GM10847 (cell line): ENCODE results near the gene OST4.

Experiments
- POLR2A ChIP-seq: IDR thresholded peaks from 2 replicates; pipeline ENCODE4 v1.6.1; 2011; ENCODE audit not compliant: insufficient read length; ENCODE audit errors: extremely low read depth

Gene OST4

GRCh38 chr2:27071277-27071989 lies at the start of gene OST4:
TSS of gene OST4 (minus strand) at chr2:27071654.
- TF ChIP-seq POLR2A, result peak; percentile 83

DNA sequence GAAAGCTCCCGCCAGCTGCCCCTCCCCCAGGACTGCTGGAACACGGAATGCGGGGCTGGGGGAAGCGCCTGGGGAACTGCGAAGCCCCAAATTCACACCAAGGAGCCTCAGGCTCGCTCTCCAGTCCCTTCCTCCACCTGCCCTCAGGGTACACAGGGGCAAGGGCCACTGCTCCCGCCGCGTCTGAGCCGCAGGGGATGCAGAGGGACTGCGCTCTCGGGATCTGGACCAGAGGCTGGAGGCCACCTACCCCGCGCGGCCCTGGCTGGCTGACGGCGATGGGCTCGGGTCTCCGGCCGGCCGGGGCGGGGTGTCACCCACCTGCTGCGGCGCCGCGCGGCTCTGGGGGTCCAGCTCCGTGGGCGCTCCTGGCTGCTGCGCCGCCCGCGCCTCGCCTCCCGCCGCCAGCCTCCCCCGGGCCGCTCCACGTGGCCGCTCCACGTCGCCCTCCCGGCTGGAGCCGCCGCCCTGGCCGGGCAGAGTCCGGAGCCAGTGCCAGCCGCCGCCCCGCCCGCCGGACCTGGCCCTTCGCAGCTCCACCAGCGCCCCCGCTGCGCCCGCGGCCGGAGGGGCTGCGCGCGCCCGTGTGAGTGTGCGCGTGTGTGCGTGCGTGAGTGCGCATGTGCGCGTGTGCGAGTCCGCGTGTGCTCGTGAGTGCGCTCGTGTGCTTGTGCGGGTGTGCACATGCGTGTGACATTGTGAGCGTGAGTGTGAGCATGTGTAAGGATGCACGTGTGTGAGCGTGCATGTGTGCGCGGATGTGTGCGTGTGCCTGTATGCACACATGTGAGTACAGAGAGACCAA lies 47.3 kb upstream of the OST4 start, which contains the start of gene CGREF1:
Gene CGREF1 (minus strand): TSS at position 604 of the 805 bp plus-strand sequence. CDS start 14,762 bp downstream, outside the sequence.
- TF ChIP-seq POLR2A, result no peak

GRCh38 chr2:27117995-27118524 lies 46.6 kb upstream of the OST4 start:
- no peak for TF ChIP-seq POLR2A

- TF ChIP-seq POLR2A, result no peak
These were observed 44.1 kb upstream of the OST4 start for GRCh38 chr2:27115519-27115918.

DNA sequence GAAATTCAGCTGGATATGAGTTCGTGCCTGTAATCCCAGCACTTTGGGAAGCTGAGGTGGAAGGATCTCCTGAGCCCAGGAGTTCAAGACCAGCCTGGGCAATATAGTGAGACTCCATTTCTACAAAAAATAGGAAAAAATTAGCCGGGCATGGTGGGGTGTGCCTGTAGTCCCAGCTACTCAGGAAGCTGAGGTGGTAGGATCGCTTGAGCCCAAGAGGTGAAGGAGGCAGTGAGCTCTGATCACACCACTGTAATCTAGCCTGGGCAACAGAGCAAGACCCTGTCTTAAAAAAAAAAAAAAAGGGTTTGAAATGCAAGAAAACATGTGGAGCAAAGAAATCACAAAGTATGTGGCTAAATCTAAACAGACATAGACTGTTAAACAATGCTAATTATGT lies 37.6 kb upstream of the OST4 start:
- no peak for TF ChIP-seq POLR2A

GRCh38 chr2:27108221-27108620 lies 36.8 kb upstream of the OST4 start:
- TF ChIP-seq POLR2A, result no peak

DNA sequence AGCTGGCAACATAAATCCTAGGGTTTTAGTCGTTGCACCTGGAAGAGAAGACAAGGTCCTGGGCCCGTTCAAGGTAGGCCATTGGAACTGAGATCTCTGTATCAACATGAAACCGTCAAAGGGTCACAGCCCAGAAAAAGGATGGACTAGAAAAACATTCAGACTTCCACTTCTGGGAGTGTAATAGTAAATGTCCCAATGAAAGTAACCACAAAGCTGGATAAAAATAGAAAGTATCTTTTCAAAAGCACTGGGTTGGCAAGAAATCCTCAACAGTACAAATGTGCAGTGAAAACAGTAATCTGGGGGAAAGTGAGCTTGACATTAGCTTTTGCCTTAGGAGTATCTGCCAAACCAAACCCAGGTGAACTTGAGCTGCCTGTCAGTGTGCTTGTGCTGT lies 34.5 kb upstream of the OST4 start:
- TF ChIP-seq POLR2A, result no peak

DNA sequence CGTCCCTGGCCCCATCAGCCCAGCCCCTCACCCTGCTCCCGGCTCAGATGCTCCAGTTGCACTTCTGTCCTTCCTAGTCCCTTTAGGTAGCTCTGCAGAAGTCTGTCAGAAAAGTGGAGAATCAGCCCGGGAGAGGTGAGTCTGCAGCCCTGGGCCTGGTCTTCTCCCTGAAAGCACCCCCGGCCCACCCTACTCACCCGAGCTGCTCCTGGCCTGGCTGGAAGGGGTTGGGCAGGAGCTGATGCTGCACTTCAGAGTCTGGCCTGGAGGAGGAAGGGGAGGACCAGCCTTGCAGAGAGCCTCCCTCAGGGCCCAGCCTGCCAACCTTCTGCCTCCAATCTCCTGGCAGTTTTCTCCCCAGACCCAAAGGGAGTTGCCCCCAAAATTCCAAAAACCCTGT lies 30.9 kb upstream of the OST4 start:
- no peak for TF ChIP-seq POLR2A

- no peak for TF ChIP-seq POLR2A
These were observed 28.6 kb upstream of the OST4 start for GRCh38 chr2:27100036-27100435.

GRCh38 chr2:27099334-27099955 lies 28.0 kb upstream of the OST4 start:
- TF ChIP-seq POLR2A, result no peak

- TF ChIP-seq POLR2A, result no peak
These were observed 25.9 kb upstream of the OST4 start for GRCh38 chr2:27097341-27097740.

DNA sequence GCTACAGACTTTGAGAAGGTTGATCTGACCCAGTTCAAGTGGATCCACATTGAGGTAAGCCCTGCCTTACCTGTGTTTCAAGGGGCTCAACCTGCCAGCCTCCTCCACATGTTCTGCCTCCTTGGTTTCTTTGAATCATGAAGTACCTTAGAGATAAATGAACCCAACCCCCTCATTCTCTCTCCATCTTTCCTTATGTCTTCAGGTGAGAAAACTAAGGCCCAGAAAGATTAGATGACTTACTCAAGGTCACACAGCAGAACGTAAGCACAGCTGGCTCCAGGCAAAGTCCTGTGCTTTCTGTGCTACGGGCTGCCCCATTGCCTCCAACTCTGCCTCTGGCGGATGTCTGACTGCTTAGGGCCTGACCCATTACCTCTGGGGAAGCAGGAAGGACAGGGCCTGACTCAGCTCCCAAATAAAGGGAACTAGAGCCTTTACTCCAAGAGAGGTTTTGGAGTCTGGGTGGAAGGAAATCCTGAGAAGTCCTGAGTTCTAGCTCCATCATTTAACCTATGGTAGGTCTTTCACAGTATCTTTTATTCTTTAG lies 25.4 kb upstream of the OST4 start:
- no peak for TF ChIP-seq POLR2A

GRCh38 chr2:27095745-27096651 lies 24.5 kb upstream of the OST4 start:
- no peak for TF ChIP-seq POLR2A

DNA sequence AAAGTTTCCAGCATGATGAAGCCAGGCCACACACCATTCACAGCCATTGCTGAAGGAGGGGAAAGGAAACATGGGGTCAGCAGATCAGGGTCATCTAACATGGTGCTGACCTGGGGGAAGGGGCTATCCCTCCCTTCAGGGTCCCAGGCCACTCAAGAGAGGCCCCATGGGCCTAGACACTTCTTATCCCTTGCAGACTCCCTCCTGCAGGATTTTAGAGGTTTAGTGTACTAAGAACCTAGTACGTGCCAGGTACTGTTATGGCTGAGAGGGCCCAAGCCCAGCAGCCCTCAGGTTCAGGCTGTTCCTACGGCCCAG lies 23.9 kb upstream of the OST4 start:
- TF ChIP-seq POLR2A, result no peak
